Measurements from ENCODE around the gene UBE2Q1.

GRCh38 chr1:154589780-154590179 is 31.3 kb upstream of the UBE2Q1 start:
- TF ChIP-seq CTCF (IDR thresholded peaks at IDR 0.05) = no peak
- no peak for TF ChIP-seq POLR2A (IDR thresholded peaks at IDR 0.05)
